ENCODE results near the gene FAM13C.

FAM13C gene

DNA sequence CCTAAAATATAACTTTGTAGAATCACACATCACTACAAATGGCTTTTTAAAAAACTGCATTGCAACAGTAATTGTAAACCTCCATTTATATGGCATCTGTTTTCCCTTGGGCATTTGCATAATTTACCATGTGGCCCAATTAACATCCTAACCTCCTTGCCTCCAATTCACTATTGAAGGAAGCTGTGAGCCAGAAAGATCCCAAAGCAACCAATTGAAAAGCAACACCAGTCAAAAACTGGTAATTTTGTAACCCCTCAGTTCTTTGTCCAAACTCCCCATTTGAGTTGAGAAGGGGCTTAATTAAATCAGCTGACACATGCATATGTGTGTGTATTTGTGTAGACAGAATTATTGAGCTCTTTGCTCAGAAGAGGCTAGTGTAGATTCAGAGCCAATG lies 90.3 kb downstream of the FAM13C start:
- H3K4me2 ChIP-seq (ENCODE audit: low read depth, low read length): no peak overlapping the region
- H3K27ac ChIP-seq (ENCODE audit: low read length): no peak overlapping the region
- no peak overlapping the region for H3K9ac ChIP-seq (ENCODE audit: low read length)
- no peak overlapping the region for H2AFZ ChIP-seq (ENCODE audit: low read length)
- no peaks in the 10 kb centered on the region for H3K27me3 ChIP-seq (replicated peaks; ENCODE audit: insufficient read depth, low read length)
- DNase-seq: no peak
- H3K4me3 ChIP-seq (ENCODE audit: low read length): no peak overlapping the region
- H3K4me1 ChIP-seq (ENCODE audit: low read length): no peaks in the 10 kb centered on the region
- no peaks in the 10 kb centered on the region for H3K9me2 ChIP-seq (replicated peaks; ENCODE audit: insufficient read depth, low read length)
- H3K36me3 ChIP-seq (replicated peaks; ENCODE audit: insufficient read depth, low read length): no peaks in the 10 kb centered on the region
- no peaks in the 10 kb centered on the region for H3K79me2 ChIP-seq (ENCODE audit: low read length)
- H4K20me1 ChIP-seq (ENCODE audit: insufficient read depth, low read length): no peaks in the 10 kb centered on the region
- H3K9me3 ChIP-seq (replicated peaks; ENCODE audit: insufficient read depth, low read length): no peaks in the 10 kb centered on the region
- TF ChIP-seq, protein P1, sequence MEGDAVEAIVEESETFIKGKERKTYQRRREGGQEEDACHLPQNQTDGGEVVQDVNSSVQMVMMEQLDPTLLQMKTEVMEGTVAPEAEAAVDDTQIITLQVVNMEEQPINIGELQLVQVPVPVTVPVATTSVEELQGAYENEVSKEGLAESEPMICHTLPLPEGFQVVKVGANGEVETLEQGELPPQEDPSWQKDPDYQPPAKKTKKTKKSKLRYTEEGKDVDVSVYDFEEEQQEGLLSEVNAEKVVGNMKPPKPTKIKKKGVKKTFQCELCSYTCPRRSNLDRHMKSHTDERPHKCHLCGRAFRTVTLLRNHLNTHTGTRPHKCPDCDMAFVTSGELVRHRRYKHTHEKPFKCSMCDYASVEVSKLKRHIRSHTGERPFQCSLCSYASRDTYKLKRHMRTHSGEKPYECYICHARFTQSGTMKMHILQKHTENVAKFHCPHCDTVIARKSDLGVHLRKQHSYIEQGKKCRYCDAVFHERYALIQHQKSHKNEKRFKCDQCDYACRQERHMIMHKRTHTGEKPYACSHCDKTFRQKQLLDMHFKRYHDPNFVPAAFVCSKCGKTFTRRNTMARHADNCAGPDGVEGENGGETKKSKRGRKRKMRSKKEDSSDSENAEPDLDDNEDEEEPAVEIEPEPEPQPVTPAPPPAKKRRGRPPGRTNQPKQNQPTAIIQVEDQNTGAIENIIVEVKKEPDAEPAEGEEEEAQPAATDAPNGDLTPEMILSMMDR (IDR thresholded peaks at IDR 0.05; ENCODE audit: low read length): no peak
- TF ChIP-seq EZH2phosphoT487 (IDR thresholded peaks at IDR 0.05; ENCODE audit: low read length): no peak
- no peak for TF ChIP-seq EZH2 (optimal IDR thresholded peaks at IDR 0.05; ENCODE audit: low read depth, low read length)
- no peaks in the 10 kb centered on the region for H3F3A ChIP-seq (ENCODE audit: insufficient read depth, low read length)

DNA sequence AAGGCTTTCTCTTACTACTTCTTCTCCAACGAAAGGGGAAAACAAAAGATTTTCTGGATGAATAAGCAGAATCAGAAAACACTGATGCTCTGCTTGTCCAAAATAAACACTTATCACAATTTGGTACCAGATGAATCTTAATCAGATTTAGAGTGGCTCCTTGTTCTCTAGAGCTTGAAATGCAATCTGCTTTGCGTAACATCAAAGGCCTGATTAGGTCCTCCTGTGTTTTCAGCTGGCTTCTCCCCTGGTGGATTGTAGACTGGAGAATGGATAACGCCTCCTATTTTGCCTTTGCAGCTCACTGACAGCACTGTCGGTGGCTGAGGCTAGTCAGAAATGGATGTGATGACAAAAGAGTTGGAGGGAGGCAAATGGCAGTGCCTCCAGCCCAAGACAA lies 91.2 kb downstream of the FAM13C start:
- no peak overlapping the region for H3K4me3 ChIP-seq (ENCODE audit: low read length)
- no peaks in the 10 kb centered on the region for H3F3A ChIP-seq (ENCODE audit: insufficient read depth, low read length)
- TF ChIP-seq EZH2 (optimal IDR thresholded peaks at IDR 0.05; ENCODE audit: low read depth, low read length) (no peak), EZH2phosphoT487 (IDR thresholded peaks at IDR 0.05; ENCODE audit: low read length) (no peak)
- TF ChIP-seq, protein P1 (IDR thresholded peaks at IDR 0.05; ENCODE audit: low read length): no peak
- no peaks in the 10 kb centered on the region for H3K36me3 ChIP-seq (replicated peaks; ENCODE audit: insufficient read depth, low read length)
- H3K9me3 ChIP-seq (replicated peaks; ENCODE audit: insufficient read depth, low read length): no peaks in the 10 kb centered on the region
- no peak for DNase-seq
- H3K27ac ChIP-seq (ENCODE audit: low read length): no peak overlapping the region
- H3K9me2 ChIP-seq (replicated peaks; ENCODE audit: insufficient read depth, low read length): no peaks in the 10 kb centered on the region
- H3K79me2 ChIP-seq (ENCODE audit: low read length): no peaks in the 10 kb centered on the region
- H2AFZ ChIP-seq (ENCODE audit: low read length): no peak overlapping the region
- no peaks in the 10 kb centered on the region for H3K27me3 ChIP-seq (replicated peaks; ENCODE audit: insufficient read depth, low read length)
- no peak overlapping the region for H3K4me2 ChIP-seq (ENCODE audit: low read depth, low read length)
- no peak overlapping the region for H3K9ac ChIP-seq (ENCODE audit: low read length)
- no peaks in the 10 kb centered on the region for H3K4me1 ChIP-seq (ENCODE audit: low read length)
- no peaks in the 10 kb centered on the region for H4K20me1 ChIP-seq (ENCODE audit: insufficient read depth, low read length)

DNA sequence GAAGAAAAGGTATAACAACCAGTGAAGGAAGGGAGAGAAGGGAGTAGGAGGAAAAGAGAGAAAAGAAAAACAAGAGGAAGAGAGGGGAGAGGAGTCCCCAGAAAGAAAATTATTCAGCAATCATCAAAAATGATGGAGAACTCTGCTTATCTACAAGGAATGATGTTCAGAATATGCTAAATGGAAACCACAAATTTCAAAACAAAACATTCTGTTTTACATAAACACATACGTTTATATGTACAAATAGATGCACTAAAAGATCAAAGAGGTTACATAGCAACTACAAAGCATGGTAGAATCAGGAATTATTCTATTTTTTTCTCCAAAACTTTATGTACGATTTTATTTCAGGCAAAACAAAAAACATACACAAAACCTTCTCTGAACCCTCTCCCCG lies 91.9 kb downstream of the FAM13C start:
- no peak for TF ChIP-seq EZH2 (optimal IDR thresholded peaks at IDR 0.05; ENCODE audit: low read depth, low read length)
- TF ChIP-seq, protein P1 (IDR thresholded peaks at IDR 0.05; ENCODE audit: low read length): no peak
- TF ChIP-seq EZH2phosphoT487 (IDR thresholded peaks at IDR 0.05; ENCODE audit: low read length): no peak
- no peaks in the 10 kb centered on the region for H3K36me3 ChIP-seq (replicated peaks; ENCODE audit: insufficient read depth, low read length)

More for the DNA sequence above, 91.9 kb downstream of the FAM13C start:
- H4K20me1 ChIP-seq (ENCODE audit: insufficient read depth, low read length): no peaks in the 10 kb centered on the region
- DNase-seq: no peak
- H3K9me2 ChIP-seq (replicated peaks; ENCODE audit: insufficient read depth, low read length): no peaks in the 10 kb centered on the region
- H3K27me3 ChIP-seq (replicated peaks; ENCODE audit: insufficient read depth, low read length): no peaks in the 10 kb centered on the region
- no peak overlapping the region for H3K9ac ChIP-seq (ENCODE audit: low read length)
- H3K4me1 ChIP-seq (ENCODE audit: low read length): no peaks in the 10 kb centered on the region
- H3K27ac ChIP-seq (ENCODE audit: low read length): no peak overlapping the region
- no peaks in the 10 kb centered on the region for H3K79me2 ChIP-seq (ENCODE audit: low read length)
- H3K4me3 ChIP-seq (ENCODE audit: low read length): no peak overlapping the region
- H3K9me3 ChIP-seq (replicated peaks; ENCODE audit: insufficient read depth, low read length): no peaks in the 10 kb centered on the region
- no peaks in the 10 kb centered on the region for H3F3A ChIP-seq (ENCODE audit: insufficient read depth, low read length)
- H2AFZ ChIP-seq (ENCODE audit: low read length): no peak overlapping the region
- no peak overlapping the region for H3K4me2 ChIP-seq (ENCODE audit: low read depth, low read length)

Data from MM.1S (cell line).